Endodermal cell (in vitro differentiated cells): ENCODE data around the gene DUSP21. TPM values are rescaled to one million over a fixed set of nuclear protein-coding genes. Genes with fewer than 3 reads are reported as not detected.

Experiments used
- DNase-seq: peaks from one replicate; pipeline ENCODE4 v3.0.0-alpha.2; 2017
- H3K27ac ChIP-seq: 2 replicates; pipeline ENCODE4 v1.5.1; 2013; ENCODE audit warnings: mild to moderate bottlenecking, low read depth, low read length, moderate library complexity
- H3K27me3 ChIP-seq: 2 replicates; pipeline ENCODE4 v1.6.1; 2013; ENCODE audit warnings: mild to moderate bottlenecking, low read length, moderate library complexity; ENCODE audit not compliant: insufficient read depth, control insufficient read depth, poor library complexity, severe bottlenecking
- H3K36me3 ChIP-seq: 2 replicates; pipeline ENCODE4 v1.7.0; 2013; ENCODE audit warnings: mild to moderate bottlenecking, low read length, moderate library complexity; ENCODE audit not compliant: control insufficient read depth, insufficient read depth
- H3K4me1 ChIP-seq: one replicate; pipeline ENCODE4 v1.7.0; 2013; ENCODE audit warnings: low read length; ENCODE audit not compliant: control insufficient read depth, insufficient read depth
- H3K4me3 ChIP-seq: 2 replicates; pipeline ENCODE4 v1.5.1; 2013; ENCODE audit warnings: mild to moderate bottlenecking, low read length, moderate library complexity
- H3K9ac ChIP-seq: 2 replicates; pipeline ENCODE4 v1.6.1; 2013; ENCODE audit warnings: mild to moderate bottlenecking, low read length, moderate library complexity; ENCODE audit not compliant: poor library complexity, severe bottlenecking; ENCODE audit errors: extremely low read depth
- H3K9me3 ChIP-seq: 2 replicates; pipeline ENCODE4 v1.6.1; 2013; ENCODE audit warnings: mild to moderate bottlenecking, low read length, moderate library complexity; ENCODE audit not compliant: control insufficient read depth
- H3K27ac Mint-ChIP-seq: 2 replicates; pipeline ENCODE4 v1.8.0; 2020; ENCODE audit warnings: mixed read lengths
- H3K27me3 Mint-ChIP-seq: 2 replicates; pipeline ENCODE4 v1.8.0; 2021; ENCODE audit warnings: mild to moderate bottlenecking, mixed read lengths; ENCODE audit not compliant: insufficient read depth
- H3K36me3 Mint-ChIP-seq: 2 replicates; pipeline ENCODE4 v1.8.0; 2020; ENCODE audit warnings: low read depth, mixed read lengths
- H3K4me1 Mint-ChIP-seq: 2 replicates; pipeline ENCODE4 v1.8.0; 2020; ENCODE audit warnings: mixed read lengths
- H3K4me3 Mint-ChIP-seq: 2 replicates; pipeline ENCODE4 v1.8.0; 2020; ENCODE audit warnings: mild to moderate bottlenecking, moderate library complexity, mixed read lengths
- H3K9me3 Mint-ChIP-seq: 2 replicates; pipeline ENCODE4 v1.8.0; 2020; ENCODE audit warnings: mild to moderate bottlenecking, mixed read lengths
- CTCF ChIP-seq: fragments of 200-600 bp; sonication (generic); conservative IDR thresholded peaks from 2 replicates; pipeline ENCODE4 v1.5.0; 2021; ENCODE audit warnings: antibody characterized with exemption, mild to moderate bottlenecking
- WGBS, 2 experiments: methylation state at CpG; one replicate each; pipeline versions ENCODE4 v1.1.5 to v1.1.7; 2013; ENCODE audit warnings: missing lambda C conversion rate in 2 of 2, mixed read lengths in 1 of 2; ENCODE audit not compliant: insufficient coverage in 1 of 2, insufficient read length in 1 of 2; 5-methylcytosine and 5-hydroxymethylcytosine counted together
- total RNA-seq, 2 donors: library from RNA; stranded (reverse); fragmentation: NEBNext Ultra II Directional in 1 of 2; extraction: Animal tissue kit (Norgen Biotek cat#: 25700) in 1 of 2; gene quantifications; 2 replicates in 1 of 2; 3 replicates in 1 of 2; pipeline ENCODE4 v1.2.1, GENCODE V29; 2021

Gene DUSP21
- total RNA-seq, 2 donors from 2014 or later, result not detected

- no peak for DNase-seq
- H3K9me3 Mint-ChIP-seq, result peaks cover 13% of the 10 kb centered on the region
- H3K4me1 Mint-ChIP-seq, result no peaks in the 10 kb centered on the region
- no peaks in the 10 kb centered on the region for H3K36me3 ChIP-seq
- H3K9ac ChIP-seq, result no peak overlapping the region
- H3K9me3 ChIP-seq, result no peaks in the 10 kb centered on the region
- no peak overlapping the region for H3K4me3 Mint-ChIP-seq
- H3K4me1 ChIP-seq, result no peaks in the 10 kb centered on the region
- H3K36me3 Mint-ChIP-seq, result no peaks in the 10 kb centered on the region
- TF ChIP-seq CTCF, result no peak
- no peaks in the 10 kb centered on the region for H3K27me3 Mint-ChIP-seq
- no peak overlapping the region for H3K4me3 ChIP-seq
- H3K27ac Mint-ChIP-seq, result no peak overlapping the region
- WGBS, 2 experiments, result 50 to 60% methylated on average over 1 of the region's 2 CpGs
- H3K27me3 ChIP-seq, result no peaks in the 10 kb centered on the region
- no peak overlapping the region for H3K27ac ChIP-seq
These were observed 14.0 kb upstream of the DUSP21 start for GRCh38 chrX:44829832-44830231.

- H3K27me3 ChIP-seq, result no peaks in the 10 kb centered on the region
- no peak overlapping the region for H3K4me3 ChIP-seq
- Mint-ChIP-seq H3K9me3 (peaks cover 65% of the 10 kb centered on the region), H3K4me3 (no peak overlapping the region), H3K27ac (no peak overlapping the region), H3K4me1 (no peaks in the 10 kb centered on the region), H3K27me3 (no peaks in the 10 kb centered on the region), H3K36me3 (no peaks in the 10 kb centered on the region)
- no peaks in the 10 kb centered on the region for H3K36me3 ChIP-seq
- DNase-seq, result no peak
- WGBS, 2 experiments, result 98 to 100% methylated on average over 3 to 8 of the region's 10 CpGs
- TF ChIP-seq CTCF, result no peak
- H3K9ac ChIP-seq, result no peak overlapping the region
- H3K9me3 ChIP-seq, result no peaks in the 10 kb centered on the region
- H3K27ac ChIP-seq, result no peak overlapping the region
- no peaks in the 10 kb centered on the region for H3K4me1 ChIP-seq
These were observed 1.1 kb upstream of the DUSP21 start for GRCh38 chrX:44842550-44843317.

GRCh38 chrX:44843318-44843702 is 511 bp upstream of the DUSP21 start:
- TF ChIP-seq CTCF, result no peak
- H3K27me3 ChIP-seq, result no peaks in the 10 kb centered on the region
- no peak overlapping the region for H3K9ac ChIP-seq
- no peak overlapping the region for H3K27ac Mint-ChIP-seq
- no peaks in the 10 kb centered on the region for H3K36me3 ChIP-seq
- WGBS, 2 experiments, result 88 to 100% methylated on average over 1 to 2 of the region's 2 CpGs
- no peak overlapping the region for H3K27ac ChIP-seq
- no peaks in the 10 kb centered on the region for H3K36me3 Mint-ChIP-seq
- no peak overlapping the region for H3K4me3 ChIP-seq
- no peak overlapping the region for H3K4me3 Mint-ChIP-seq
- H3K9me3 Mint-ChIP-seq, result peaks cover 66% of the 10 kb centered on the region
- H3K4me1 ChIP-seq, result no peaks in the 10 kb centered on the region
- no peak for DNase-seq
- no peaks in the 10 kb centered on the region for H3K27me3 Mint-ChIP-seq
- H3K9me3 ChIP-seq, result no peaks in the 10 kb centered on the region
- H3K4me1 Mint-ChIP-seq, result no peaks in the 10 kb centered on the region
